ENCODE measurements around the gene TMPRSS15.

Gene TMPRSS15

DNA sequence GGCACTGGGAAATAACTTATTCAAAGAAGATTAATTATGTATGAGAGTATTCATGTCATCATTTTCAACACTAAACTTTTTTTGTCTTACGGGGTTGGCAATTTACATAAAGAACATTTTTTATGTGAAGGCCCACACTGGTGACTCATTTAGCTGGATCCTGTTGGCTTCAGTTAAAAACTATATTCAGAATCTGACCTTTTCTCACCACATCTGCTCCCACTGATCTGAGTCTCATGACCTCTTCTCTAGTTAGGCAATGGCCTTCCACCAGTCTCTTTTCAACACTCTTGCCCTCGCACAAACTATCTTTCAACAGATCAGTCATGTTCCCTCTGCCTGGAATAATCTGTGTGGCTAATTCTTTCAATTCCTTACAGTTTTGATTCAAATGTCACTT is 53.4 kb downstream of the TMPRSS15 start:
- no peak for DNase-seq (ENCODE audit: low read depth in 1 of 2, low spot score in 1 of 2)

DNA sequence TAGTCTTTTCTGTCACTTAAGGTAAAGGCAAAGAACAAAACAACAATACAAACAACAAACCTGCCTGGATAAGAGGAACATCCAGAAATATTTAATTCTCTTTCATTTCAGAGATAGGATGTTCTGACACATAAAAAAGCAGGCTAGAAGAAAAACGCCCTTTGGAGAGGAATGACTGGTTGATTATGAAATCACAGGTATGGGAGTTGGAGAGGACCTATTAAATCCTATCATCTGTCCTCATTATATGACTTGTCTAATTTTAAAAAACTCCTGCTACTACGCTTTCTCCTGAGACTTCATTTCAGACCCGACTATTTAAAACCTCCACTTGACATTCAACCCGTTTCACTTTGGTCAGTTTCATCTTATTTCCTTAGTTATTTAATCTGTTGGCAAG is 54.1 kb downstream of the TMPRSS15 start:
- no peak for DNase-seq (ENCODE audit: low read depth in 1 of 2, low spot score in 1 of 2)

DNA sequence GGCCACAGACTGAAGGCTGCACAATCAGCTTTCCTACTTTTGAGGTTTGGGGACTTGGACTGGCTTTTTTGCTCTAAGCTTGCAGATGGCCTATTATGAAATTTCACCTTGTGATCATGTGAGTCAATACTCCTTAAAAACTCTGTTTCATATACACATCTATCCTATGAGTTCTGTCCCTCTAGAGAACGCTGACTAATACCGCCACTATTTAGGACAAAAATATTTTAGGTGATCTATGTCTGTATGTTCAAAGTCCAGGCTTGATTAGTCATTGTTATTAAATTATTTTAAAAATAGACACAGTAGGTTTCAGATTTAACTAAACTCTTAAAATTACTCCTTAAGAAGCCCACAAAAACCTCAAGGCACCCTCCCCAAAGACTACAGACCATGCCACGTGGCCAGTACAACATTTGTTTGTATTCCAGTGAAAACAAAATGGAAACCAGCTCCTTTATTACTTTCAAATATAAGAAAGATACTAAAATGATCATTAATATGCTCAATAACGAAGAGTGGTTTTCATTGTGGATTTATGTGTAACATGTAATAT is 63.1 kb downstream of the TMPRSS15 start:
- DNase-seq (ENCODE audit: low read depth in 1 of 2, low spot score in 1 of 2): no peak

DNA sequence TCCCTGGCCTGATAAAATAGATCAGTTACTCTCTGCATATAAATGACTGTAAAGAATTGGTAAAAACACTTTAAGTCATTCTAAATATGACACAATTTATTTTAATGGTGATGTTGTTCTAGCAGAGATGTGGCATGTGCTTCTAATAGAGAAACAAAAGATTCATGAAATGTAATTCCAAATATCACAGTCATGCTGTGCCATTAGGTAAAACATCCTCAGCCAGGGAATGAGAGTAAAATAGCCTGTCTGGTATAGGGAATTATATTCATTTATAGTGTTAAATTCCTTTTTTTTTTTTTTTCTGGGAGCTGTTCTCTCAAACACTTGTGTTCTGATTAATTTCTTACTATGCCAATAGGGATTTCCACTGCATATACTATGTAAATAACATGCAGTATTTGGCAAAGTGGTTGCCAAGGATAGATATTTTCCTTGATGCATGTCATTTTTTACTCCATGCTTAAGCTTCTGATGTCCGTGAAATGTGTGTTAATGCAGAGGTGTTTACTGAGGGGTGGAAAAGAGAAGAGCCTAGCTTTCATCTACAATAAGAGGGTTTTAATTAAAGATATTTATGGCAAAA is 67.8 kb downstream of the TMPRSS15 start:
- DNase-seq (ENCODE audit: low read depth in 1 of 2, low spot score in 1 of 2): no peak

DNA sequence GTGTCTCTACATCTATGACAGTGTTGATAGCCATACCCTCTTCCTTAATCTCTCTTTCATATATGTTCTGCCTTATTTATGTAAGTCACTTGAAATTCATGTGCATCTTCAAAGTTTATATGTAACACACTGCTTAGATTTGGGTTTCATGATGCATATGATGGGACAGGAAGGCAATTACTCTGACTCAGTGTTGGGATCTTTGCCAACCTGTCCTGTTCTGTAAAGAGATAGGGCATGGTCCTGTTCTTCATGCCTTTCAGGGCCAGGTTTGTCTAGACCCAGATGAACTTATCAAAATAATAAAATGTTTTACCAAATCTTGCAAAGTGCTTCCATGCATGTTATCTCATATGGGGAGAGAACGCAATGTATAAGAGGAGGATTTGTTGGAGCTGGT is 69.5 kb downstream of the TMPRSS15 start:
- DNase-seq (ENCODE audit: low read depth in 1 of 2, low spot score in 1 of 2): no peak

DNA sequence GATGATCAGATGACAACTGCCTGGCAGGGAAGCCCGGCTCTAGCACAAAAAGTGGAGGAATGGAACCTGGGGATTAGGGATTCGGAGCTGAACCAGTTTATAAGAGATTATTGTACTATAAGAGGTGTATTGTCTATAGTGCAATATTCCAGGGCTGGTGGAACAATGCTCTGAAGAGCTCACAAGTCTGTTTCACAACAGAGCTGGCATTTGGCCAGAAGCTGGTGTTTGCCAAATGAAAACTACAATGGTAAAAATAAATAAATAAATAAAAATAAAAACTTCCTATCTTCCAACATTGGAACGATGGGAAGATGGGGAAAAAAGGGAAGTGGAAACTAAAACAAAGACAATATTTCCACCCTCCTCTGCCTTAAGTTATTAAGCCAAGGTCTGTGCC is 85.4 kb downstream of the TMPRSS15 start:
- no peak for DNase-seq (ENCODE audit: low read depth in 1 of 2, low spot score in 1 of 2)

DNA sequence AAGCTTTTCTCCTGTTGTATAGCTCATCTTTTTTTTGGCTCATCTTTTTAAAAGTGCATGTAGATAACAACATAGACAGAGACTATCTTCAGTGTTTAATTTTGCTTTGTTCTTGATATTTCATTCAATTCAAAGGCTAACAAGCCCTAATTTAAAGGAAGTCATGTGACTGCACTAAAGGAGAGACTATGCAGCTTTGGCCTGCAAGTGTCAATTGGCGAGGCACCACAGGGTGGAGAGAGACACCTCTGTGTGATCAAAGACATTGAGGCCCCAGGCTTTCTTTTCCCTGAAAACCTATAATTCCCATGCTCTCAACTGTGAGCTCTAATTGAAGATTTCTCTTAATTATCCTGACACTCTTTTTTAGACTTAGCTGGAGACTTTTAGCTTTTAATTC is 105.4 kb downstream of the TMPRSS15 start:
- no peak for DNase-seq (ENCODE audit: low read depth in 1 of 2, low spot score in 1 of 2)

DNA sequence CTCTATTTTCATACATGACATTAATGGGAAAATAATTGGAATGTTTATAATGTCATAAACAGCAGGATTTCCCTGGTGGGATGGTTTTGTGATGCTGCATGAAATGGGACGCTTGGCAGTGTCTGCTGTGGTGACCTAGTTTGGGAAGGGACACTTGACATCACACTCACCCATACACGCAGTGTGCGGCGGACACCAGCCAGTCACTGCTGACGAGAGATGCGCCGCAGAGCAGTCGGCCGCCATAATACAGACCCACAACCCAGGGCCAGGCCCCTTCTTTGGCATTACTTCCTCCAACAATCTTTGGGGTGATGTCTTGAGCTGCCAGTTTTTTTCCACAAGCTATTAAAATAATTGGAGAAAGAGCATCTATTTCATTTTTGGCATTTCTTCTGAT is 109.5 kb downstream of the TMPRSS15 start:
- no peak for DNase-seq (ENCODE audit: low read depth in 1 of 2, low spot score in 1 of 2)

DNA sequence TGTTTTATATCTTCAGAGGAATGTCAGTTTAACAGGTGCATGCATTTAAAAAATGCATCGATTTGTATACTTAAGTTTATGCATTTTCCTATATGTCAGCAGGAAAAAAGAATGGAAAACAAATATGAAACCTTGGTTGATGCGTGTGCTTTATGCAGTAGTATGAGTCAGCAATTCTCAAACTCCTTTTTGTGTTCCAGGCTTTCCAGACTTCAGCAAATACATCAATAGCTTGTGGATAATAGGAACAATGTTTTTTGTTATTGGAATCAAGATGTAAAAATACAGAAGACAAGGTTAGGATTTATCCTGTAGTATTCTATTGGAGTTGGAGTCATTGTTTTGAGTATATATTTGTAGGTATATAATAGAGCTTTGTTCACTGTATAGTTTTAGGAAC is 113.7 kb downstream of the TMPRSS15 start:
- DNase-seq (ENCODE audit: low read depth in 1 of 2, low spot score in 1 of 2): no peak

DNA sequence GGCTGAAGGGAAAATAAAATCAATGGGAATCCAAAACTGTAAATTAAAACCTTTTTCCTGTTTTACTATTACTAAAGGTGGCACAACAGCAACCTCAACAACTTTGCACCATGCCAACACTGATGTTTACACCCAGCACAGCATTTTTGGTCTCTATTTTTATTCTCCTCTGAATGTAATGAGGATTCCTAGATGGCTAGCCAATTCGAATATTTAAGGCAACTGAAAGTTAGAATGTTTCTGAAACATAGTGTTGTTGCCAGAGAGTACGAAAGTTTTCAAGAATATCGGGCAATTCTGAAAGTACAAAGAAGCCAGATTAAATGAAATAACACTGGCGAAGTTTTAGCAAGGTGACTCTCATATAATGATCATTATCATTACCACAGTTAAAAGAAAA is 118.2 kb downstream of the TMPRSS15 start:
- DNase-seq (ENCODE audit: low read depth in 1 of 2, low spot score in 1 of 2): no peak

DNA sequence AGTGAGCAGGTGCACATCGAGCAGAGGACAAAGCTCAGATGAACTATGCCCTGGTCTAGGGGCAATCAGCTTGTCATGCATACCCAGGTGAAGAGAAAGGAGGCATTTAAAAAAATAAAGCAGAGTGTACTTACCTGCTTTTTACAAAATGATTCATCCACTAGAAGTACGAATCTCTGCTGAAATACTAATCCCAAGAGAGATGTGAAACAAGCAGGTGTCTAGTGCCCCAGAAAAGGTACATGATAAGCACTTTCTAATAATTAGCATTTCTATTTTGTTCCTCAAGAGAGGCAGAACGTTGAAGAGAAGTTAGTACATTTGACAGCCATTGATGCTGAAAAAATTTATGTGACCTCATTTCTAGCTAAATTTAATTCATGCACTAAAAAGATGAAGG is 127.8 kb downstream of the TMPRSS15 start:
- no peak for DNase-seq (ENCODE audit: low read depth in 1 of 2, low spot score in 1 of 2)

DNA sequence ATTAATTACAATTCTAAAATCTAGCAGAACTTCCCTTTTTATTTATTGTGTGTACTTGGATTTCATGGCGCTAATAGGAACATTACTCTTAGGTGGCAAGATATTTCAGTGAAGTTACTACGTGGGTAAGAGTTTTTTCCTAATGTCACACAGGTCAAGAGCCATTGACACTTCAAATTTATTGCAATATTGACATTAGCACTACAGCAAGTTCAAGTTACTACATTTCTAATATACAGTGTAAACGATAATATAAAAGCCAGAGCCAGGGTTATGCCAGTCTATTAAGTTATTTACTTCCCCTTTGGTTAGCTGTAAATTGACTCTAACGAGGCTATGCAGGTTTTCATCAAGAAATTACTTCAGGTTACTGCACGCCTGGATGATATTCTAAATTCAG is 129.2 kb downstream of the TMPRSS15 start:
- DNase-seq (ENCODE audit: low read depth in 1 of 2, low spot score in 1 of 2): no peak

DNA sequence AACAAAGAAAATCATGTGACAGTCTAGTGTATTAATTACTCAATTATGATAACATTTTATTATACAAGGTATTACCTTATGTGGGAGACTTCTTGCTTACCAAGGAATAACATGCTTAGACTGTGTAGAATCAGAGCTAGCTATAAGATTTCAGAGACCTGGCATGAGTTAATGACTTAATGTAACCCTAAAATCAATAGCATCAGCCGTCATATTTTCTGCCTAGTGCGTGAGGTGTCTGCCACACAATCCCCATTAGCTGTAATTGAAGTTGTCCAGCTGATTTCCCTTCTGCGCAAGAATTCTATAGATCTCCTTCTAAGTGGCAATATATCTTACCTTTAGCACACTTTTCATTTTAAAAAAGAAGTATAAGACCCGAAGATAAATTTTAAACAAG is 130.2 kb downstream of the TMPRSS15 start:
- no peak for DNase-seq (ENCODE audit: low read depth in 1 of 2, low spot score in 1 of 2)

DNA sequence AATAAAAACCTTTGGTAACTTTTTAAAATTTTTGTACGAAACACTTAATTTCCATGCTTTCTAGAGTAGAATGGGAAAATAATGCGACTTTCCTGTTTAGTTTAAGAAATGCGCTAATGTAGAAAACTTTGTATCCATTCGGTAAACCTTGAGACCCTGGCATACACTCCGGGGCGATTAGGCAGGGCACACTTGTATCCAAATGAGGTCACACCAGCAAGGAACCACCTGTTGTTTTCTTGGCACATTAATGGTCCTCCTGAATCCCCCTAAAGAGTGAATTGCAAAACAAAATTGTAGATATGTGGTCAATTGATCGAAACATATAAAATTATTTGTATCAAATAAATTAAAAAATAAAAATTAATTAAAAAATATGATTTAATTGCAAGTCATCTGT is 133.7 kb downstream of the TMPRSS15 start:
- no peak for DNase-seq (ENCODE audit: low read depth in 1 of 2, low spot score in 1 of 2)

DNA sequence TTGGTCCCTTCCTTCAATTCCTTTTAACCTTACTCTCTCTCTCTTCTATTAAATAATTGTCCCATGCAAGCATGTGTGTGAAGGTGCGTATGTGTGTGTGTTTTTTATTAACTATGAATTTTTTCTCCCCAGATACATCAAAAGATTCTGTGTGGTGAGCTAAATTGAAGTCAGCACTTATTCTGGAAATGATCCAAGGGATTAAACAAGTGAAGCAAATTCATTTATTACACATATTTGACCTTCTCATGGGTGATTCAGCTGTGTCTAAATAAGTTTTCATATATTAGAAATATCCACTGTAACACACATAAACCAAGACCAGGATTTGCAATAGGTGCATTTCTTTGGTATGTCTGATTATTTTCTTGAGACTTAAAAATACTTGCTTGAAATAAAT is 134.7 kb downstream of the TMPRSS15 start:
- no peak for DNase-seq (ENCODE audit: low read depth in 1 of 2, low spot score in 1 of 2)

DNA sequence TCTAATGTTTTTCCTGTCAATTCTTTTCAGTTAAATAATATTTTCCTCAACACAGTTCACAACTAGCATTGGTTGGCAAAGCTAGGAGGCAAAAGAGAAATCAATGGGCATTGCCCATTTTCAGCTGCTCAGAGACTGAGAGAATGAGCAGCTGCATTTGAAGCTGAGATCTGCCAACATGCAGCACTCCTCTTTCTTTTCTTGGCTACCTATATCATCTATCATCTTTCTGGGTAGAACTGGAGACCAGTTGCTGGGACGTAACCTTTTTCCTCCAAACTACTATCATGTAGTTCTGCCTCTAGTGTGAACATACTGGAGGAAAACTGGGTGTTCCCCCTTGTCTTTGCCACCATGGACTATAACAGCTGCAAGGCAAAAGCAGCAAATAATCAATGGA is 136.1 kb downstream of the TMPRSS15 start:
- DNase-seq (ENCODE audit: low read depth in 1 of 2, low spot score in 1 of 2): no peak

DNA sequence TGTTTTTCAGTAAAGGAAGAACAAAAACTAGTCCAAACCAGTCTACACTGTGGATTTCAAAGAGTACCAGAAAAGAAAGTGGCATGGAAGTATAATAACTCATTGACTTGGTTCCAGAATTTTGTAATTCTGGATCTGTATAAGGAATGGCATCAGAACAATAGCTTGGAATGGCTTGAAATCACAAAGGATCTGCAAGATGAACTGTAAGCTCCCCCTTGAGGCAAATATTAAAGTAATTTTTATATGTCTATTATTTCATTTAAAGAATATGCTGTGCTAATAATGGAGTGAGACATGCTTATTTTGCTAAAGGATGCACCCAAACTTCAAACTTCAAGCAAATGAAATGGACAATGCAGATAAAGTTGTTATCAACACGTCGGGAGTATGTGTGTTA is 137.6 kb downstream of the TMPRSS15 start:
- DNase-seq (ENCODE audit: low read depth in 1 of 2, low spot score in 1 of 2): no peak

DNA sequence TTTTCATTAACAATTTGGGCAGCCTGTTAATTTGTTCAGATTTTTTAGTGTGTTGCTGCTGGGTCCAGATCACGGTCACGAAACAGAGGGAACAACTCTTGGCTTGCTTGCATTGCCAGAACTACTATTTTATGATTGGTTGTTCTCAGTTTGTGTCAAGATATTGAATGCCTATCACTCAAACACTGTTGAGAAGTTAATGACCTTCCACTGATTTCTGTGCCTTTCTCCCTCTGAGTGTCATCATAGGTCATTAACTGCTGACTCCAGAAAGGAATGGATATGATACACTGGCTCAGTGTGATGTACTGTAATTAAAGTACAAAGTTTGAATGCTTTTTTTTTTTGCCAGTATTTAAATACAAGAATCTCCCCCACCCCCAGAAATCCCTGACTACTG is 149.8 kb downstream of the TMPRSS15 start:
- no peak for DNase-seq (ENCODE audit: low read depth in 1 of 2, low spot score in 1 of 2)

DNA sequence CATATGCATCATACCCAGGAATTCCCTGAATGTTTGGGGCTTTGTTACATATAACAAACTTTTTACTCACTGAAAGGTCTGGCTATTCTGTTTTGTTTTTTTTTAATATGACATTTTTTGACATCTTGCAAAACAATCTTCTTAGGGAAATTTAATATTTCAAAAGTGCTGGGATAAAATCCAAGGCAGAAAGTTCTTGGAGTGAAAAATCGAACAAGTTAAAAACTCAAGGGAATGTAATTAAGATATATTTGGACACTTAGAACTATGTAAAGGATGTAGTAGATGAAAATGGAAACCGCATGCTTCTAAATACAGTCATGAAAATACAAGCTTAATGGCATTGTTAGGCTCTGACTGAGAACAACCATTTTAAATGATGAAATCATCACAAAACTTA is 150.4 kb downstream of the TMPRSS15 start:
- no peak for DNase-seq (ENCODE audit: low read depth in 1 of 2, low spot score in 1 of 2)

DNA sequence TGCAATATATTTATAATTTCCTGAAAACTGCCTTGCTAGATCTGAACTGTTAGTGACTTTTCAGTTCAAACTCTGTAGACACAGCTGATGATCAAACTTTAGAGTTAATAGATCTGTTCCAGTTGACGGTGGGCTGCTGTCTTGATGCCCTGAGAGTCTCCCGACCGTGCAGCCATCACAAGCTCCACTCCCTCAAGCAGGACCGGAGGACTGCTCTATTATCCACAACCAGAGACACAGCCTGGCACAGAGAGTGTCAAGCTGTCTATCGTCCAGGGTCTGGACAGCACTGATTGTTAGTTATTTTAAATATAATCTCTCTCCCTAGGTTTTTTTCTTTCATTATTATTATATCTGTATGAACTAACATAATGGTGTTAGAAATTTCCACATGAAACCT is 150.9 kb downstream of the TMPRSS15 start:
- DNase-seq (ENCODE audit: low read depth in 1 of 2, low spot score in 1 of 2): no peak

DNA sequence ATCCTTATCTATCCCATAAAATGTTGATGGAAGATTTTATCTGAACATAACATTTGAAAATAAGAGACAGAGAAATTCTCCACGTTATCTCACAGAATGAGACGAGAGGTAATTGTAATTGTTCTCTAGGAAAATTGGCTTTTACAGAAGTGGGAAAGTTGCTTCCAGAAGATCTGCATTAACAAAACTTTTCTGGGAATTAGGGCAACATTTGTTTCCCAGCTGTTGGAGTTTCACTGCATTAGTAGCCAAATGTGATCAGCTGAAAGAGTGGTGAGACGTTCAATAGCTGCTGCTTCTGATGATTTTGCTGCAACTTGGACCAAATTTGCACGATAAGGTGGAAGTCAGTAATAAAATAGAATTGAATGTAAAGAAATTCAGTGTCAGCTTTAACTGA is 151.3 kb downstream of the TMPRSS15 start:
- no peak for DNase-seq (ENCODE audit: low read depth in 1 of 2, low spot score in 1 of 2)

DNA sequence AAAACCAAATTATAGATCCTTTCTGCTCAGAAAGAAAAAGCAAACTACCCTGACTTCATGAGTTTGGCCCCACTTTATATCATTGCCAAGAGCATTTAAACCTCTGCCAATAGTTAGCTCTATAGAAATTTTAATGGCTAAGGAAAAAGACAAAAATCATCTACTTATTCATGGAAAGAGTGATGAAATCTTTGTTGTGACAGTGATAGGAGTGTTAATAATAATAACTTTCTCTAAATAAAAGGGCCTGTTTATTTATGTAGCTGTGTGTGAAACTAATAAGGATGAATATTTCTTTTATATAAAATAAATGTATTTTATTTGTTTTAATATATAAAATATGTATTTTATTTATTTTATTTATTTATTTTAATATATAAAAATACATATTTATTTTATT is 152.5 kb downstream of the TMPRSS15 start:
- no peak for DNase-seq (ENCODE audit: low read depth in 1 of 2, low spot score in 1 of 2)

DNA sequence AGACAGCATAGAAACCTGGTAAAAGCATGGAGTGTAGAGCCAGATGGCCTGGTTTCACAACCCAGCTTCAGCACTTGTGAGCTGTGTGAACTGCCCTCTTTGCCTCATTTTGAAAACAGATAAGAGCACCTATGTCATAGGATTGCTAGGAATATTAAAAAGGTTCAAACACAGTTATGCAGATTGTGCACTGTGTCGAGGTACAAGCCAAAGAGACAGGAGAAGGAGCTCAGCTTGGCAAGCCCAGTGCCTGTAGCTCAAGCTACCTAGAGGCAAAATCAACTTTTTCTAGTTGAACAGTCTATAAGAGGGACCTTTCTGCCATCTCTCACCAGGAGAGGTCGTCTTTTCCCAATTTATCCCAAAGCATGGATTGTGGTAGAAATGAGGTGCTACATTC is 153.9 kb downstream of the TMPRSS15 start:
- DNase-seq (ENCODE audit: low read depth in 1 of 2, low spot score in 1 of 2): no peak

DNA sequence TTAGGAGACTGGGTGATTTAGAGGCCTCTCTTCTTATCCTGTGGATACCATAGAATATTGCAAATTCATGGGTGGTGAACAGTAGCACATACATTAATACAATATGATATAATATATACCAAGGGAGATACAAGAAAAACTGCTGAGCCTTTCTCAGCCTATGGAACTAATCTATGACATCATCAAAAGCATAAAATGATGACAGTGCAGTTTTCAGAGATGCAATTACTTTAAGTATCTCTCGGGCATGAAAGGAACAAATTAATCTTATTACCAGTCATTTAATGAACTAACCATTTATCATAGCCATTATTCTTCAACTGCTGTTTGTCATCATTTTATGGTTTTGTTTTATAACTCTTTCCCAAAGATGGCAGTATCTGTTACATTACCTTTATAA is 155.4 kb downstream of the TMPRSS15 start:
- no peak for DNase-seq (ENCODE audit: low read depth in 1 of 2, low spot score in 1 of 2)
